K562 (cell line): Measurements from ENCODE around the gene MLST8. TPM values are rescaled to one million over a fixed set of nuclear protein-coding genes. Genes with fewer than 3 reads are reported as not detected.
A peak's percentile ranks its signal among the peaks of the same experiment; 100 is the strongest.

Source experiments
- BCOR ChIP-seq: fragments of 450-650 bp; IDR thresholded peaks from 2 replicates; pipeline ENCODE4 v1.6.1; 2016
- BDP1 ChIP-seq: IDR thresholded peaks from 3 replicates; pipeline ENCODE4 v1.6.1; 2011; ENCODE audit not compliant: insufficient read length, insufficient read depth
- BRF1 ChIP-seq: IDR thresholded peaks from 3 replicates; pipeline ENCODE4 v1.6.1; 2011; ENCODE audit warnings: borderline replicate concordance, mild to moderate bottlenecking; ENCODE audit not compliant: insufficient read length; ENCODE audit errors: extremely low read depth
- CBFB ChIP-seq: sonication (generic); formaldehyde crosslinking; IDR thresholded peaks from 2 replicates; pipeline ENCODE4 v1.4.0; 2020; ENCODE audit warnings: mild to moderate bottlenecking, missing genetic modification reagents
- CHAMP1 ChIP-seq: fragments of 450-650 bp; IDR thresholded peaks from 2 replicates; pipeline ENCODE4 v1.6.1; 2016; ENCODE audit warnings: mild to moderate bottlenecking
- CREB3 ChIP-seq: fragments of 450-650 bp; conservative IDR thresholded peaks from 2 replicates; pipeline ENCODE4 v1.6.1; 2016; ENCODE audit warnings: missing genetic modification characterization, low read depth, mild to moderate bottlenecking, missing compliant biosample characterization, moderate library complexity
- NFXL1 ChIP-seq: fragments of 450-650 bp; formaldehyde crosslinking; IDR thresholded peaks from 2 replicates; pipeline ENCODE4 v1.4.0; 2021; ENCODE audit warnings: mild to moderate bottlenecking
- PRPF4 ChIP-seq: fragments of 200-400 bp; formaldehyde crosslinking; IDR thresholded peaks from one replicate; pipeline ENCODE4 v1.6.1; 2017; ENCODE audit warnings: low read length, low read depth, mild to moderate bottlenecking; ENCODE audit not compliant: insufficient read depth, poor library complexity, severe bottlenecking
- PTRF ChIP-seq: fragments of 450-650 bp; IDR thresholded peaks from 2 replicates; pipeline ENCODE4 v1.6.1; 2016; ENCODE audit warnings: mild to moderate bottlenecking, missing genetic modification characterization, missing compliant biosample characterization
- SIN3B ChIP-seq: fragments of 450-650 bp; IDR thresholded peaks from 2 replicates; pipeline ENCODE4 v1.6.1; 2017; ENCODE audit warnings: low read depth, mild to moderate bottlenecking, moderate library complexity
- SMARCC2 ChIP-seq: fragments of 450-650 bp; IDR thresholded peaks from 2 replicates; pipeline ENCODE4 v1.6.1; 2017; ENCODE audit warnings: antibody characterized with exemption, moderate library complexity, mild to moderate bottlenecking, low read depth
- SRSF1 ChIP-seq: fragments of 200-400 bp; formaldehyde crosslinking; IDR thresholded peaks from 2 replicates; pipeline ENCODE4 v1.6.1; 2017; ENCODE audit warnings: mild to moderate bottlenecking, low read depth, low read length, moderate library complexity
- TARDBP ChIP-seq: fragments of 450-650 bp; IDR thresholded peaks from 2 replicates; pipeline ENCODE4 v1.6.1; 2016
- TGIF2 ChIP-seq: sonication (generic); formaldehyde crosslinking; IDR thresholded peaks from 2 replicates; pipeline ENCODE4 v1.8.1; 2022; ENCODE audit warnings: mild to moderate bottlenecking, missing genetic modification reagents, moderate library complexity
- WHSC1 ChIP-seq: IDR thresholded peaks from one replicate; pipeline ENCODE4 v1.6.1; 2012; ENCODE audit warnings: low read length, control low read depth, inconsistent platforms
- ZBTB49 ChIP-seq: sonication (generic); formaldehyde crosslinking; IDR thresholded peaks from 2 replicates; pipeline ENCODE4 v1.8.0; 2022; ENCODE audit warnings: missing genetic modification reagents, mild to moderate bottlenecking, borderline replicate concordance
- ZNF121 ChIP-seq: sonication (generic); formaldehyde crosslinking; conservative IDR thresholded peaks from 2 replicates; pipeline ENCODE4 v1.8.0; 2022; ENCODE audit warnings: missing genetic modification reagents
- ZNF316 ChIP-seq: fragments of 450-650 bp; IDR thresholded peaks from 2 replicates; pipeline ENCODE4 v1.6.1; 2016
- polyA plus RNA-seq, 8 experiments: library from polyadenylated mRNA; depleted of rRNA in 4 of 8; stranded (reverse) in 5 of 8; unstranded in 3 of 8; fragments of >200 nt; fragmentation: Nextera tagmentation in 2 of 8; fragmentation: Illumina TruSeq in 1 of 8; extraction: Ambion mirVana in 2 of 8; extraction: Trizol in 1 of 8; gene quantifications; 2 replicates each; pipeline versions ENCODE4 v1.2.1 to v1.2.3, GENCODE V29; 2011 to 2014; ENCODE audit warnings: inconsistent platforms in 1 of 8, missing spikeins in 1 of 8
- total RNA-seq, 7 experiments: library from RNA; depleted of rRNA in 6 of 7; stranded (reverse); fragments of >200 nt in 6 of 7; fragmentation: Illumina TruSeq in 2 of 7; extraction: Trizol in 2 of 7; gene quantifications; 2 replicates each; pipeline versions ENCODE4 v1.2.1 to v1.2.3, GENCODE V29; 2011 to 2021; ENCODE audit warnings: low replicate concordance in 1 of 7
- TF ChIP-seq, protein P1 (sequence below), 3 experiments: fragments of 200-800 bp in 1 of 3; fragments of 250-450 bp in 1 of 3; fragments of 450-650 bp in 1 of 3; sonication (Bioruptor Pico) in 1 of 3; sonication (Bioruptor generic) in 1 of 3; formaldehyde crosslinking in 1 of 3; IDR thresholded peaks; 2 replicates each; pipeline versions ENCODE4 v1.6.1 to v1.8.0; 2016 to 2022; ENCODE audit warnings: mild to moderate bottlenecking in 2 of 3, missing genetic modification characterization in 2 of 3, missing compliant biosample characterization in 1 of 3, moderate library complexity in 1 of 3

Gene MLST8
- total and polyA plus RNA-seq, 9 of the 15 experiments (the other 6 are each of a cell fraction or from before 2014, with no cell fraction given), result 1.5 to 116 (median 43.3) TPM

- no peak for TF ChIP-seq CBFB
- no peak for TF ChIP-seq ZBTB49
- TF ChIP-seq WHSC1, result no peak
- no peak for TF ChIP-seq ZNF121 (CRISPR knock-in tag)
- TF ChIP-seq PTRF (tag), result no peak
- TF ChIP-seq NFXL1 (CRISPR knock-in tag), result no peak
- TF ChIP-seq BCOR, result no peak
- TF ChIP-seq TGIF2 (CRISPR knock-in tag), result no peak
- peak; percentile 68; the same call in 1 of the 2 replicates for TF ChIP-seq SIN3B
- TF ChIP-seq BDP1, result no peak
- TF ChIP-seq CHAMP1, result no peak
- no peak for TF ChIP-seq PRPF4
- TF ChIP-seq TARDBP, result no peak
- TF ChIP-seq, protein P1, sequence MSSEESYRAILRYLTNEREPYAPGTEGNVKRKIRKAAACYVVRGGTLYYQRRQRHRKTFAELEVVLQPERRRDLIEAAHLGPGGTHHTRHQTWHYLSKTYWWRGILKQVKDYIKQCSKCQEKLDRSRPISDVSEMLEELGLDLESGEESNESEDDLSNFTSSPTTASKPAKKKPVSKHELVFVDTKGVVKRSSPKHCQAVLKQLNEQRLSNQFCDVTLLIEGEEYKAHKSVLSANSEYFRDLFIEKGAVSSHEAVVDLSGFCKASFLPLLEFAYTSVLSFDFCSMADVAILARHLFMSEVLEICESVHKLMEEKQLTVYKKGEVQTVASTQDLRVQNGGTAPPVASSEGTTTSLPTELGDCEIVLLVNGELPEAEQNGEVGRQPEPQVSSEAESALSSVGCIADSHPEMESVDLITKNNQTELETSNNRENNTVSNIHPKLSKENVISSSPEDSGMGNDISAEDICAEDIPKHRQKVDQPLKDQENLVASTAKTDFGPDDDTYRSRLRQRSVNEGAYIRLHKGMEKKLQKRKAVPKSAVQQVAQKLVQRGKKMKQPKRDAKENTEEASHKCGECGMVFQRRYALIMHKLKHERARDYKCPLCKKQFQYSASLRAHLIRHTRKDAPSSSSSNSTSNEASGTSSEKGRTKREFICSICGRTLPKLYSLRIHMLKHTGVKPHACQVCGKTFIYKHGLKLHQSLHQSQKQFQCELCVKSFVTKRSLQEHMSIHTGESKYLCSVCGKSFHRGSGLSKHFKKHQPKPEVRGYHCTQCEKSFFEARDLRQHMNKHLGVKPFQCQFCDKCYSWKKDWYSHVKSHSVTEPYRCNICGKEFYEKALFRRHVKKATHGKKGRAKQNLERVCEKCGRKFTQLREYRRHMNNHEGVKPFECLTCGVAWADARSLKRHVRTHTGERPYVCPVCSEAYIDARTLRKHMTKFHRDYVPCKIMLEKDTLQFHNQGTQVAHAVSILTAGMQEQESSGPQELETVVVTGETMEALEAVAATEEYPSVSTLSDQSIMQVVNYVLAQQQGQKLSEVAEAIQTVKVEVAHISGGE (CRISPR knock-in tag; IDR thresholded peaks at IDR 0.05), result no peak
- TF ChIP-seq CREB3 (tag), result no peak
- TF ChIP-seq ZNF316, result no peak
- no peak for TF ChIP-seq SMARCC2
- no peak for TF ChIP-seq SRSF1
- no peak for TF ChIP-seq BRF1
These were observed 18.1 kb downstream of the MLST8 start, which contains the start of gene E4F1 (continued) for GRCh38 chr16:2223221-2223941.
